Measurements from ENCODE around the gene TNFRSF4. TPM values are rescaled to one million over a fixed set of nuclear protein-coding genes. Genes with fewer than 3 reads are reported as not detected.
A peak's percentile ranks its signal among the peaks of the same experiment; 100 is the strongest.
"Not testable (repeated sequence)": the region's sequence is repeated elsewhere in the genome, so short reads cannot be mapped to it uniquely, and the experiment has no call there.

Gene TNFRSF4
- total RNA-seq, 1 donor from 2014 or later: 788 TPM

DNA sequence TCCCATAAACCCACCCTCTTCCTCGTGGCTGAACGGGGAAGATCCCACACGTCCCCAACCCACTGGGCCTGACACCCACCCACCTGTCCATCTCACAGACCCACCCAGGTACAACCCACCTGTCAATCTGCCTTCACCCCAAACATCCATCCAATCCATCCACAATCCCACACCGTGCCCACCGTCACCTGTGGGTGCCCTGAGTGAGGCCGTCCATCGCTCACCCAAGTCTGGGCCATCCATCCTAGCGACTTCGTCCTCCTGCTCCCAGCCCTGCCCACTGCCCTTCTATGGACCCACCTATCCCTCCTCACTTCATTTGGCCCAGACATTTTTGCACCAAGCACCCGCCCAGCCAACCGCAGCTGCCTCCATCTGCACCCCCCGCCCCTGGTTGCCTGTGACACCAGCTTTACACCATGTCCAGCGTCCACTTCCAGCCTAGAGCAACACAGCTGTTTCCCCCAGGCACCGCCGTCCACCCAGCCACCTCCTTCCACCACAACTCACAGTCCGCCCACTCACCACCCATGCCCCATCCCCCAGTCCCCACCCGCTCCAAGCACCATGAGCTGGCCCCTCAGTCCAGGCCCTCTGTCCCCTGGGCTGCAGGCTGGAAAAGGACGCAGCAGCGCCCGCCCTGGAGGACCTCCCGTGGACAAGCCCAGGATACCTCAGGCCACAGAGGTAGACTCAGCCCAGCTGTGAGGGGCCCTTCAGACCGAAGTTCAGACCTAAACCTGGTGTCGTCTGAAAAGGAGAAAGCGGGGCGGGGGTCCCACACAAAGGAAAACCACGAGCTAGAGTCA, 32.6 kb downstream of the TNFRSF4 start:
- peak overlapping the region; percentile 61 for H3K27ac Mint-ChIP-seq
- H3K4me3 Mint-ChIP-seq: no peak overlapping the region

DNA sequence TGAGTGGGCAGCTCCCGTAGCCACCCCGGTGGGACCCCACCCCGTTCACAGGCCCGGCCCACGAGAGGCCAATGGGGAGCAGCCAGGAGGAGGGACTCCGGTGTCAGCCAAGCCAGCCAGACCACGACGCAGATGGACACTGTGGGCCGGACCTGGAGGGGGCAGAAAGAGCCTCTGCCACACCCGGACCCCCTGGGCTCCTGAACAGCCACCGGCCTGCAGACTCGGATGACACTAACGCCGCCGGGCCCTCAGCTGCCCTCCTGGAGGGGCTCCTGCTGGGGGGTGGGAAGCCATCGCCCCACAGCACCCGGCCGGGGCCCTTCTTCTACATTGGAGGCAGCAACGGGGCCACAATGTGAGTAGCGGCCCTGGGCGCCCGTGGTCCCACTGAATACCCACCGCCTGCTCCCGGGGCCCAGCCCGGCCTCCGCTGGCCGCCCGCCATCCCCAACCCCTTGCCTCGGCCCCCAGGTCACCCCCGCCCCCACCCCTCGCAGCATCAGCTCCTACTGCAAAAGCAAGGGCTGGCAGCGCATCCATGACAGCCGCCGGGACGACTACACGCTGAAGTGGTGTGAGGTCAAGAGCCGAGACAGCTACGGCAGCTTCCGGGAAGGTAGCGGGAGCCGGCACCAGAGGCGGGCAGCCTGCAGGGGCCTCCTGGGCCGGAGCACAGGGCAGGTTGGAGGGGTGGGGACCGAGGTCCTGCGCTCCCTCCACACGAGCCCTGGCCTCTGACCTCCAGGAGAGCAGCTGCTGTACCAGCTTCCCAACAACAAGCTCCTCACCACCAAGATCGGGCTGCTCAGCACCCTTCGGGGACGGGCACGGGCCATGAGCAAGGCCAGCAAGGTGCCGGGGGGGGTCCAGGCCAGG, 33.7 kb downstream of the TNFRSF4 start:
- no peak overlapping the region for H3K27ac Mint-ChIP-seq
- no peak overlapping the region for H3K4me3 Mint-ChIP-seq
- no peaks in the 10 kb centered on the region for H3K4me1 Mint-ChIP-seq (ENCODE audit: low read depth)
- H3K27me3 Mint-ChIP-seq (ENCODE audit: insufficient read depth): peaks cover 6% of the 10 kb centered on the region
- H3K36me3 Mint-ChIP-seq (ENCODE audit: low read depth): no peaks in the 10 kb centered on the region
- H3K9me3 Mint-ChIP-seq: no peaks in the 10 kb centered on the region
- intact Hi-C loops (cut with micrococcal nuclease): no loop called here
- DNase-seq (ENCODE audit: low spot score): no peak

More for the DNA sequence above, 32.6 kb downstream of the TNFRSF4 start:
- Mint-ChIP-seq H3K9me3 (no peaks in the 10 kb centered on the region), H3K36me3 (ENCODE audit: low read depth) (no peaks in the 10 kb centered on the region), H3K27me3 (ENCODE audit: insufficient read depth) (peaks cover 10% of the 10 kb centered on the region), H3K4me1 (ENCODE audit: low read depth) (no peaks in the 10 kb centered on the region)
- intact Hi-C loops (cut with micrococcal nuclease): no loop called here
- DNase-seq (ENCODE audit: low spot score): no peak

DNA sequence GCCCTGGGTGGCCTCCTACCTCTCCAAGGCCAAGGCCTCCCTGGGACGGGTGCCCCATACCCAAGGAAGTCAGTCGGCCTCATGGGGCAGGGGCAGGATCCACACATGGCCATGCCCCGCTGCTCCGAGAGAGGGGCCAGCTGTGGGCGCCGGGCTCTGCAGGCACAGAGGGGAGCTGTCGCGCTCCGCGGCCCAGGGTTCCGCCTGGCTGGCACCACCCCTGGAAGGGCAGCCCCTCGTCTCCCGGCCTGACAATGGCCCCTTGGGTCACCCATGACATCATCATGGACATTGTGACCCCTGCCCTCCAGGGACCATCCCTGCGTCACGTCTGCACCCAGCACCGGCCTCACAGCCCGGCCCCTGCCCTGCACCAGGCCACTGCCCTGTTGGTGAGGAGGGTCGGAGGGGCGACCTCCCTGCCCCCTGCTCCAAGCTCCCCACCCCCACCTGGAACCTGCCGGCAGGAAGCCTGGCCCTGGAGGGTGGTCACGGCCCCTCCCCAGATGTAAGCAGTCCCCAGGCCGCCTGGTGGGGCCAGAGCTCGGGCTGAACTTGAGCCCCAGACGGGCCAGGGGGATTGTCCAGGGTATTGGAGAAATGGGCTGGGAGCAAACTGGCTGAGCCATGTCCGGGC, 34.5 kb downstream of the TNFRSF4 start:
- H3K9me3 Mint-ChIP-seq: no peaks in the 10 kb centered on the region
- no peaks in the 10 kb centered on the region for H3K36me3 Mint-ChIP-seq (ENCODE audit: low read depth)
- peaks cover 8% of the 10 kb centered on the region for H3K27me3 Mint-ChIP-seq (ENCODE audit: insufficient read depth)
- no peak overlapping the region for H3K4me3 Mint-ChIP-seq
- intact Hi-C loops (cut with micrococcal nuclease): no loop called here
- no peak overlapping the region for H3K27ac Mint-ChIP-seq
- DNase-seq (ENCODE audit: low spot score): no peak
- H3K4me1 Mint-ChIP-seq (ENCODE audit: low read depth): no peaks in the 10 kb centered on the region

DNA sequence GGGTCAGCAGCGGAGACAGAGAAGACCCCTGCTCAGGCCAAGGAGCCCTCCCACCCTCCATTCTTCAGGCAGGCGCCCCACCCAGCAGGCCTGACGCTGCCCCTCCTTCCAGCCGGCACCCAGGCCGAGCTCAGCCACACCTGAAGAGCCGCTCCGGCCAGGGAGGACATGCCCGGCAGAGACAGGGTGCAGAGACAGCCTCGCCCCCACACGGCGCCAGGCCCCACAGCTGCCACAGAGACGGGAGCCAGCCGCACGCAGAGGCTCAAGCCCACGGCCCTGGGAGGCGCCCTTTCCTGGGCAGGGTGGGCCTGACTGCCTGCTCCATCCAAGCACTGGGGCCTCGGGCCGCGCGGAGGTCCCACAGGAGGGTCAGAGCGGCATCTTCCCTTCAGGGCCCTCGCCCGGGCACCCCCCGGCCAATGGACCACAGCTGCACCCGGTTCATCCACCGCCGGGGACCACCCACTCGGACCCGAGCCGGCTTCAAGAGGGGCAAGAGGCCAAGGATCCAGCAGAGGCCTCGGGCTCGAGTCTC, 35.1 kb downstream of the TNFRSF4 start:
- Mint-ChIP-seq H3K9me3 (no peaks in the 10 kb centered on the region), H3K36me3 (ENCODE audit: low read depth) (no peaks in the 10 kb centered on the region), H3K27ac (no peak overlapping the region), H3K4me3 (no peak overlapping the region), H3K27me3 (ENCODE audit: insufficient read depth) (peaks cover 8% of the 10 kb centered on the region), H3K4me1 (ENCODE audit: low read depth) (no peaks in the 10 kb centered on the region)
- DNase-seq (ENCODE audit: low spot score): no peak
- intact Hi-C loops (cut with micrococcal nuclease): no loop called here

DNA sequence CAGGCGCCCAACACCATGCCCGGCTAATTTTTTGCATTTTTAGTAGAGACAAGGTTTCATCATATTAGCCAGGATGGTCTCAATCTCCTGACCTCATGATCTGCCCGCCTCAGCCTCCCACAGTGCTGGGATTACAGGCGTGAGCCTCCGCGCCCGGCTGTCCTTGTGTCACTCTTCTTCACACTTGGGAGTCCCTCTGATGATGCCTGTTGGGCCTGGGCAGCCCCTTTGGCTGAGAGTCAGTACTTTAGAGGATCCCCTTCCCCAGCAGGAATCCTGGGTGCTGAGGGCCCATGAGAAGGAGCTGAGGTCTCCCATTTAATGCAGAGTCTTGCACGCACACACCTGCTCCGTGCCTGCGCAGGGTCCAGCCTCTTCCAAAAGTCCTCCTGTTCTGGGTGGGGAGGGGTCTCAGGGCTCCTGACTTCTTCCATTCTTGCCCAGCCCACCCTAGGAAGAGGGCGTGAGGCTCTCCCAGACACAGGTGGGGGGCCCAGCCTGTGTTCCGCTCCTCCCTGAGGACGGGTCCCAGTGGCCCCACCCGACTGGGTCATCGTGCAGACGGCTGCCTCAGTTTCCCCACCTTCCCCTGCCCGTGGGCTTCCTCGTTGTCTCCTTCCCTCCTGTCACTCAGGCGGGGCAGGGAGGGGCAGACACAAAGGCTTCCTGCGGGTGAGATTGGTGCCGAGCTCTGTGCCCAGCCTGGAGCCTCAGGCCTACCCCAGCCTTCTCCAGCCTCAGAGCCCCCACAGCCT, 36.3 kb downstream of the TNFRSF4 start:
- H3K27me3 Mint-ChIP-seq (ENCODE audit: insufficient read depth): peaks cover 9% of the 10 kb centered on the region
- no peak for DNase-seq (ENCODE audit: low spot score)

DNA sequence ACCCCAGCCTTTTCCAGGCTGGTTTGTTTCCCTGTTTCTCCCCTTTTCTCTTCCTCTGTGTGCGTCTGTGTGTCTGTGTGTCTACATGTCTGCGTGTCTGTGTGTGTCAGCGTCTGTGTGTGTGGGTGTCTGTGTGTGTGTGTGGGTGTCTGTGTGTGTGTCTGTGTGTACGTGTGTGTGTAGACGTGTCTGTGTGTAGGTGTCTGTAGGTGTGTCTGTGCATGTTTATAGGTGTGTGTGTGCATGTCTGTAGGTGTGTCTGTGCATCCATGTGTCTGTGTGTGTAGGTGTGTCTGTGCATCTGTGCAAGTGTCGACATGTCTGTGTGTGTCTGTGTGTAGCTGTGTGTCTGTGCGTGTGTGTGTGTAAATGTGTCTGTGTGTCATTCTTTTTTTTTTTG, 37.0 kb downstream of the TNFRSF4 start:
- intact Hi-C loops (cut with micrococcal nuclease): no loop called here
- Mint-ChIP-seq H3K4me3 (no peak overlapping the region), H3K27me3 (ENCODE audit: insufficient read depth) (peaks cover 7% of the 10 kb centered on the region), H3K36me3 (ENCODE audit: low read depth) (no peaks in the 10 kb centered on the region), H3K9me3 (no peaks in the 10 kb centered on the region), H3K4me1 (ENCODE audit: low read depth) (peaks cover 5% of the 10 kb centered on the region), H3K27ac (no peak overlapping the region)
- DNase-seq (ENCODE audit: low spot score): no peak

More for the DNA sequence above, 36.3 kb downstream of the TNFRSF4 start:
- Mint-ChIP-seq H3K4me1 (ENCODE audit: low read depth) (no peaks in the 10 kb centered on the region), H3K9me3 (no peaks in the 10 kb centered on the region), H3K36me3 (ENCODE audit: low read depth) (no peaks in the 10 kb centered on the region), H3K4me3 (no peak overlapping the region), H3K27ac (no peak overlapping the region)
- intact Hi-C loops (cut with micrococcal nuclease): no loop called here

DNA sequence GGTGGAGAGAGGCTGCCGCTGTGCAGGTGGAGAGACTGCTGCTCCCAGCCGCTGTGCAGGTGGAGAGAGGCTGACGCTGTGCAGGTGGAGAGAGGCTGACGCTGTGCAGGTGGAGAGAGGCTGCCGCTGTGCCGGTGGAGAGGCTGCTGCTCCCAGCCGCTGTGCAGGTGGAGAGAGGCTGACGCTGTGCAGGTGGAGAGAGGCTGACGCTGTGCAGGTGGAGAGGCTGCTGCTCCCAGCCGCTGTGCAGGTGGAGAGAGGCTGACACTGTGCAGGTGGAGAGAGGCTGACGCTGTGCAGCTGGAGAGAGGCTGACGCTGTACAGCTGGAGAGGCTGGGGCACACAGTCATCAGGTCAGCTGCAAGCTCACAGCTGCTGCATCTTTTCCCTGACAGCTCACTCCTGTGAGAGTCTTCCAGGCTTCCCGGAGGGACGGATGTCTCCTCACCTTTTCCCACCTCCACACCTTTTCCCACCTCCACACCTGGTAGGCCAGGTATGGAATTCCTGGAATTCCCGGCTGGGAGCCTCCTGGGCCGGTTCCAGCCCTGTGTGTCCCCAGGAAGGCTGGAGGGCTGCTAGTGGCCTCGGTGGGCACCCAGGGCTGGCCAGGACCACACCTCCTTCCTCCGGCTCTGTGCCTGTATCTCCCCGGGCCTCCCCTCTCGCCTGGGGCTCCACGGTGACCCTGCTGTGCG, 37.7 kb downstream of the TNFRSF4 start:
- intact Hi-C loops (cut with micrococcal nuclease); H3K9me3 Mint-ChIP-seq; H3K27ac Mint-ChIP-seq; H3K4me1 Mint-ChIP-seq (ENCODE audit: low read depth); H3K36me3 Mint-ChIP-seq (ENCODE audit: low read depth); DNase-seq (ENCODE audit: low spot score); H3K4me3 Mint-ChIP-seq; H3K27me3 Mint-ChIP-seq (ENCODE audit: insufficient read depth): not testable (repeated sequence)

DNA sequence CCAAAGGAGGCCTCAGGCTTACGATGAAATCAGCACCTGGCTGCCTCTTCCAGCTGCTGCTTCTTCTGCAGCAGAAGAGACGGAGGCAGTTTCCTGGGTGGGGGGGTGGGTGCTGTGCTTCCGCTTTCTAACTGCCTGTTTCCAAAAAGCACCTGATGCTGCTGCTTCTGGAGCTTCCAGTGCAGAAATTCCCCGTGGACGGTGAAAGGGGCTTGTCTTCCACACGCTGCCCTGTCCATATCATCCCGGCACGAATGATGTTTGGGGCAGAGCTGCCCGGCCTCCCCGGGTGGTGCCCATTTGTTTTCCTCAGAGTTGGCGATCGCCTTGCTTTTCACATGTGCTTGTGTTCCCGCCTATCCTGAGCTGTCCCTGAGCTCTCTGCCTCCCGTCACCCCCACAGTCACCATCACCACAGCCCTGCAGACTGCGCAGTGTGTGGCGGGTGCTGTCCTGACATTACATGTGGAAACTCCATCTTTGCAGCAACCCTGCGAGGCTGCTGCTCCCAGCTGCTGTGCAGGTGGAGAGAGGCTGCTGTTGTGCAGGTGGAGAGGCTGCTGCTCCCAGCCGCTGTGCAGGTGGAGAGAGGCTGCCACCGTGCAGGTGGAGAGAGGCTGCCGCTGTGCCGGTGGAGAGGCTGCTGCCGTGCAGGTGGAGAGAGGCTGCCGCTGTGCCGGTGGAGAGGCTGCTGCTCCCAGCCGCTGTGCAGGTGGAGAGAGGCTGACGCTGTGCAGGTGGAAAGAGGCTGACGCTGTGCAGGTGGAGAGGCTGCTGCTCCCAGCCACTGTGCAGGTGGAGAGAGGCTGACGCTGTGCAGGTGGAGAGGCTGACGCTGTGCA, 38.5 kb downstream of the TNFRSF4 start:
- no peak overlapping the region for H3K27ac Mint-ChIP-seq
- H3K9me3 Mint-ChIP-seq: no peaks in the 10 kb centered on the region
- H3K4me3 Mint-ChIP-seq: no peak overlapping the region
- H3K4me1 Mint-ChIP-seq (ENCODE audit: low read depth): peaks cover 6% of the 10 kb centered on the region
- intact Hi-C loops (cut with micrococcal nuclease): no loop called here
- no peak for DNase-seq (ENCODE audit: low spot score)
- H3K27me3 Mint-ChIP-seq (ENCODE audit: insufficient read depth): peaks cover 5% of the 10 kb centered on the region
- no peaks in the 10 kb centered on the region for H3K36me3 Mint-ChIP-seq (ENCODE audit: low read depth)

DNA sequence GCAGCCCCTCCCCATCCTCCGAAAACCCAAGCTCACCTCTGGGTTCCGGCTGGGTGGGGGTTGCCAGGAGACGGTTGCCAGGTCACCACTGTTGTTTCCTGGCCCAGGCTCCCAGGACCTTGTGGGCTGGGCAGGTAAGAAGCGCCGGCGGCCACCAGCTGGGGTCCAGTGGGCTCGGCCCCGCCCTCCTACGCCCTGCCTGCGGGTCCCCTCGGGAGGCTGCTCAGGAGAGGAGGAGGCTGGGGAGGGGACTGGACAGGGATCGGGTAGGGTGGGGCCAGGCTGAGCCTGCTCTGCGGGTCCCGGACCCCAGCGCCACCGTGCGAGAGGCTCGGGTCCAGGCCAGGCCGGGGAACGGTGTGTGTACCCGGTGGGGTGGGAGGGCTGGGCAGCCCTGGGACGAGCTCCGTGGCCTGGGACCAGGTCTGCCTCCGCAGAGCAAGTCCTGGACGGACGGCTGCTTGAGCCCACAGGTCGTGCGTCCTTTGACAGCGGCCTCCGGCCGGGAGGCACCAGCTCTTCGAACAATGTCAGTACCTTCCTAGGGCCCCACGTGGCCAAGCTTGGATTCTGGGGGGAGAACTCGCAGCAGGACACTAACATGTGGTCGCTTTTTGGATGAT, 40.0 kb downstream of the TNFRSF4 start, which contains the start of gene TTLL10:
TTLL10 (plus strand) TSS at position 88 of the 623 bp plus-strand sequence. CDS start 5,336 bp downstream, outside the sequence.
- Mint-ChIP-seq H3K27ac (no peak within 1 kb of the TSS), H3K9me3 (no peaks in the 10 kb centered on the region), H3K4me3 (peak within 1 kb of the TSS; percentile 39), H3K4me1 (ENCODE audit: low read depth) (peaks cover 12% of the 10 kb centered on the region), H3K27me3 (ENCODE audit: insufficient read depth) (peaks cover 10% of the 10 kb centered on the region), H3K36me3 (ENCODE audit: low read depth) (no peaks in the 10 kb centered on the region)
- peak; percentile 66 for DNase-seq (ENCODE audit: low spot score)
- intact Hi-C loops (cut with micrococcal nuclease): no loop called here

DNA sequence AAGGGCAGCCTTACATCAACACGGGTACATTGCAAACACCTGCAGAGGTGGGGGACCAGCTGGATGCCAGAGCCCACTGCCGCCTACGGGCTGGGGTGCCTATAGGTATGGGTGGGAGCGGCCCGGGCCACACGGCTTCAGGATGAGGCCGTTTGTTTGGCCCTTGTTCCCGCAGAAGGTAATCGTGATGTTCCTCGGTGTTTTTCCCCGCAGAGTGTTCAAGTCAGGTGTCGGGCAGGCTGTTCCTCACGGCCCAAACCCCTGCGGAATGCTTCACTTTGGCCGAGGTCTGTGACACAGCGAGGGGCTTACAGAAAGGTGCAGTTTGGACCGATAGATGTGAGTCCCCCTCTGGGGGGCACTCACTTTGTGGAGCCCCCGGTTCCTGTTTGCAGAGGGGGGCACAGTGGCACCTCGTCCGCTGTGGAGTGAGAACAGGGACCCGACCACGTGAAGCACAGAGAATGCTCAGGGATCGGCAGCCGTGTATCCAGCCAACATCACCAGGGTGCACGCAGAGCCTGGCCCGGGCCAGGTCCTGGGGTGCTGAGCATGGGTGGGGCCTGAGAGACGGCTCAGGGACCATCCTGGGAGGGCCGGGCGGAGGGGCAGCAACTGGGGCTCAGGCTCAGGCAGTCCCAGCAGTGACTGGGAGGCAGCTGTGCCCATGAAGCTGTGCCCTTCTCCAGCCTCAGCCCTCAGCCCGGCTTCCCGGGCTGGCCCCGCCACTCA, 40.7 kb downstream of the TNFRSF4 start:
- H3K9me3 Mint-ChIP-seq: no peaks in the 10 kb centered on the region
- H3K27me3 Mint-ChIP-seq (ENCODE audit: insufficient read depth): peaks cover 10% of the 10 kb centered on the region
- H3K36me3 Mint-ChIP-seq (ENCODE audit: low read depth): no peaks in the 10 kb centered on the region
- no peak for DNase-seq (ENCODE audit: low spot score)
- H3K4me3 Mint-ChIP-seq: peak overlapping the region; percentile 39
- no peak overlapping the region for H3K27ac Mint-ChIP-seq
- intact Hi-C loops (cut with micrococcal nuclease): no loop called here
- H3K4me1 Mint-ChIP-seq (ENCODE audit: low read depth): peaks cover 12% of the 10 kb centered on the region

All from activated T-helper 1 cell treated with anti-CD3 and anti-CD28 coated beads, Interleukin-12 subunit alpha, Interleukin-12 subunit beta, Interleukin-2, Interleukin-4 antibody, amounts not matched to agents 30 ng/mL and 10 ng/mL and 1 ng/mL, durations not matched to agents 14 hours and 24 hours and 36 hours (primary cell).